ENCODE data around the gene PFN4. TPM values are rescaled to one million over a fixed set of nuclear protein-coding genes. Genes with fewer than 3 reads are reported as not detected.
A peak's percentile ranks its signal among the peaks of the same experiment; 100 is the strongest.
"Not testable (repeated sequence)": the region's sequence is repeated elsewhere in the genome, so short reads cannot be mapped to it uniquely, and the experiment has no call there.

PFN4 gene
- total and polyA plus RNA-seq, 2 experiments from 2014 or later: 0.28 TPM; not detected in 1

- H3K36me3 ChIP-seq (ENCODE audit: insufficient read depth): no peaks in the 10 kb centered on the region; the same call in 1 of the 2 replicates
- no peak for DNase-seq (ENCODE audit: low spot score)
- H3K4me3 Mint-ChIP-seq: no peak overlapping the region
- peaks cover 4% of the 10 kb centered on the region for H3K27me3 Mint-ChIP-seq (ENCODE audit: insufficient read depth, low read depth, poor library complexity)
- no peak overlapping the region for H3K27ac ChIP-seq (ENCODE audit: low read depth)
- no peaks in the 10 kb centered on the region for H3F3A ChIP-seq (replicated peaks; ENCODE audit: low read depth)
- TF ChIP-seq EZH2phosphoT487 (IDR thresholded peaks at IDR 0.05; ENCODE audit: unreplicated experiment): no peak
- no peak for TF ChIP-seq EZH2 (IDR thresholded peaks at IDR 0.05; ENCODE audit: low read depth, unreplicated experiment)
- no peak for TF ChIP-seq ZNF114 (CRISPR knock-in tag; IDR thresholded peaks at IDR 0.05)
- TF ChIP-seq STAT1 (IDR thresholded peaks at IDR 0.05; ENCODE audit: unreplicated experiment): no peak
- TF ChIP-seq JUNB (IDR thresholded peaks at IDR 0.05; ENCODE audit: unreplicated experiment): no peak
- H3K36me3 Mint-ChIP-seq (ENCODE audit: low read depth): no peaks in the 10 kb centered on the region
- no peaks in the 10 kb centered on the region for H3K79me2 ChIP-seq (replicated peaks; ENCODE audit: insufficient read depth)
- no peaks in the 10 kb centered on the region for H3K9me2 ChIP-seq (ENCODE audit: insufficient read depth)
- H3K27me3 ChIP-seq (ENCODE audit: insufficient read depth): no peaks in the 10 kb centered on the region
- H3K9me3 Mint-ChIP-seq: peaks cover 4% of the 10 kb centered on the region; the same call in 1 of the 3 replicates
- no peak overlapping the region for H2AFZ ChIP-seq
- no peak for ATAC-seq
- no peak overlapping the region for H3K4me2 ChIP-seq
- no peaks in the 10 kb centered on the region; the same call in 2 of the 3 replicates for H3K4me1 Mint-ChIP-seq
- H3K4me1 ChIP-seq (ENCODE audit: insufficient read depth): no peaks in the 10 kb centered on the region
- H4K20me1 ChIP-seq (replicated peaks; ENCODE audit: insufficient read depth): no peaks in the 10 kb centered on the region
- no peak overlapping the region for H3K27ac Mint-ChIP-seq
- no peak overlapping the region for H3K4me3 ChIP-seq
Observed at GRCh38 chr2:24101992-24102391, 21.1 kb downstream of the PFN4 start.

- not testable (repeated sequence) for H3K36me3 Mint-ChIP-seq (ENCODE audit: low read depth)
Observed at GRCh38 chr2:24100732-24101131, 22.4 kb downstream of the PFN4 start.

GRCh38 chr2:24095171-24095677 is 27.9 kb downstream of the PFN4 start:
- Mint-ChIP-seq H3K9me3 (peaks cover 11% of the 10 kb centered on the region; the same call in 1 of the 3 replicates), H3K4me3 (peak overlapping the region; percentile 37; the same call in 2 of the 3 replicates)
- H3K4me3 ChIP-seq: peak overlapping the region; percentile 46; the same call in 1 of the 2 replicates
- peak overlapping the region; percentile 94 for H2AFZ ChIP-seq
- H3F3A ChIP-seq (replicated peaks; ENCODE audit: low read depth); ATAC-seq; H3K79me2 ChIP-seq (replicated peaks; ENCODE audit: insufficient read depth); H3K9me2 ChIP-seq (ENCODE audit: insufficient read depth); H3K27me3 Mint-ChIP-seq (ENCODE audit: insufficient read depth, low read depth, poor library complexity); H3K4me1 Mint-ChIP-seq; H3K27me3 ChIP-seq (ENCODE audit: insufficient read depth); H4K20me1 ChIP-seq (replicated peaks; ENCODE audit: insufficient read depth); H3K27ac ChIP-seq (ENCODE audit: low read depth); H3K4me1 ChIP-seq (ENCODE audit: insufficient read depth); H3K27ac Mint-ChIP-seq; H3K36me3 ChIP-seq (ENCODE audit: insufficient read depth); H3K36me3 Mint-ChIP-seq (ENCODE audit: low read depth): not testable (repeated sequence)
- H3K4me2 ChIP-seq: peak overlapping the region; percentile 73
- peak; percentile 42 for DNase-seq (ENCODE audit: low spot score)

More at GRCh38 chr2:24100732-24101131, 22.4 kb downstream of the PFN4 start:
- not testable (repeated sequence) for H3K4me1 ChIP-seq (ENCODE audit: insufficient read depth); H3K4me3 ChIP-seq; H3K27ac Mint-ChIP-seq; H3K79me2 ChIP-seq (replicated peaks; ENCODE audit: insufficient read depth); H3K9me3 Mint-ChIP-seq; H2AFZ ChIP-seq; H3K27ac ChIP-seq (ENCODE audit: low read depth); H3K4me1 Mint-ChIP-seq; H3K27me3 ChIP-seq (ENCODE audit: insufficient read depth); H4K20me1 ChIP-seq (replicated peaks; ENCODE audit: insufficient read depth); ATAC-seq; H3K9me2 ChIP-seq (ENCODE audit: insufficient read depth); H3K4me2 ChIP-seq; H3F3A ChIP-seq (replicated peaks; ENCODE audit: low read depth); DNase-seq (ENCODE audit: low spot score); H3K27me3 Mint-ChIP-seq (ENCODE audit: insufficient read depth, low read depth, poor library complexity); H3K4me3 Mint-ChIP-seq; H3K36me3 ChIP-seq (ENCODE audit: insufficient read depth)

- H4K20me1 ChIP-seq (replicated peaks; ENCODE audit: insufficient read depth); ATAC-seq; H3K4me1 Mint-ChIP-seq; H3K27ac ChIP-seq (ENCODE audit: low read depth); H3K36me3 Mint-ChIP-seq (ENCODE audit: low read depth); H3K9me3 Mint-ChIP-seq; H3K9me2 ChIP-seq (ENCODE audit: insufficient read depth); H3K79me2 ChIP-seq (replicated peaks; ENCODE audit: insufficient read depth); H3K4me1 ChIP-seq (ENCODE audit: insufficient read depth); H3K27me3 Mint-ChIP-seq (ENCODE audit: insufficient read depth, low read depth, poor library complexity); H3K4me3 ChIP-seq; H3K4me2 ChIP-seq; H3K27ac Mint-ChIP-seq; H3F3A ChIP-seq (replicated peaks; ENCODE audit: low read depth); DNase-seq (ENCODE audit: low spot score); H3K4me3 Mint-ChIP-seq; H3K27me3 ChIP-seq (ENCODE audit: insufficient read depth); H2AFZ ChIP-seq; H3K36me3 ChIP-seq (ENCODE audit: insufficient read depth): not testable (repeated sequence)
Observed at GRCh38 chr2:24093270-24093669, 29.9 kb downstream of the PFN4 start.

Measured in GM23338 (cell line).